HG03521 (cell line): ENCODE measurements around the gene GTF3C4.

ENCODE experiments used
- ATAC-seq: cut with Tn5 transposase; IDR thresholded peaks from one replicate; pipeline ENCODE4 v1.9.1; 2021; ENCODE audit warnings: mild to moderate bottlenecking, moderate library complexity; ENCODE audit not compliant: unreplicated experiment

Gene GTF3C4

GRCh38 chr9:132670457-132671391 is at the start of gene GTF3C4:
Gene GTF3C4 (plus strand): TSS chr9:132670464. CDS start chr9:132670599, 135 bp downstream.
- peak; percentile 56 for ATAC-seq

- no peak for ATAC-seq
Measured at GRCh38 chr9:132622159-132622558, 48.1 kb upstream of the GTF3C4 start.

- no peak for ATAC-seq
Measured at GRCh38 chr9:132626285-132626684, 44.0 kb upstream of the GTF3C4 start.

- ATAC-seq, result no peak
Measured at GRCh38 chr9:132627106-132627505, 43.2 kb upstream of the GTF3C4 start.

GRCh38 chr9:132627594-132627993 is 42.7 kb upstream of the GTF3C4 start:
- ATAC-seq, result no peak

- no peak for ATAC-seq
Measured at GRCh38 chr9:132628746-132629145, 41.5 kb upstream of the GTF3C4 start.

- ATAC-seq, result no peak
Measured at GRCh38 chr9:132630116-132630515, 40.1 kb upstream of the GTF3C4 start.

GRCh38 chr9:132630811-132631210 is 39.5 kb upstream of the GTF3C4 start:
- ATAC-seq, result no peak

GRCh38 chr9:132631280-132631679 is 39.0 kb upstream of the GTF3C4 start:
- no peak for ATAC-seq

- no peak for ATAC-seq
Measured at GRCh38 chr9:132631685-132632084, 38.6 kb upstream of the GTF3C4 start.

GRCh38 chr9:132632413-132633129 is 37.7 kb upstream of the GTF3C4 start:
- ATAC-seq, result no peak

- no peak for ATAC-seq
Measured at GRCh38 chr9:132634327-132634726, 35.9 kb upstream of the GTF3C4 start.

GRCh38 chr9:132637351-132637750 is 32.9 kb upstream of the GTF3C4 start:
- ATAC-seq, result no peak

GRCh38 chr9:132637801-132638200 is 32.5 kb upstream of the GTF3C4 start:
- ATAC-seq, result no peak

GRCh38 chr9:132638240-132638639 is 32.0 kb upstream of the GTF3C4 start:
- no peak for ATAC-seq

GRCh38 chr9:132639322-132639721 is 30.9 kb upstream of the GTF3C4 start:
- ATAC-seq, result no peak

GRCh38 chr9:132641216-132641615 is 29.0 kb upstream of the GTF3C4 start:
- ATAC-seq, result no peak

- ATAC-seq, result no peak
Measured at GRCh38 chr9:132644251-132644650, 26.0 kb upstream of the GTF3C4 start.

GRCh38 chr9:132645306-132645705 is 25.0 kb upstream of the GTF3C4 start:
- ATAC-seq, result no peak

GRCh38 chr9:132645711-132646110 is 24.6 kb upstream of the GTF3C4 start:
- ATAC-seq, result no peak

GRCh38 chr9:132646726-132647125 is 23.5 kb upstream of the GTF3C4 start:
- ATAC-seq, result no peak

GRCh38 chr9:132647355-132647754 is 22.9 kb upstream of the GTF3C4 start:
- ATAC-seq, result no peak
